NT2/D1 (cell line): ENCODE data around the gene ZNF593.

Source experiments
- DNase-seq: peaks from one replicate; pipeline ENCODE4 v3.0.0-alpha.2; 2011; ENCODE audit warnings: low read depth, low spot score
- H3K27me3 ChIP-seq: 2 replicates; pipeline ENCODE4 v1.6.0; 2011; ENCODE audit warnings: mild to moderate bottlenecking; ENCODE audit not compliant: insufficient read length, insufficient read depth
- H3K36me3 ChIP-seq: 2 replicates; pipeline ENCODE4 v1.6.1; 2011; ENCODE audit warnings: mild to moderate bottlenecking, low read length, mixed read lengths; ENCODE audit not compliant: insufficient read depth, insufficient read length
- H3K4me1 ChIP-seq: 2 replicates; pipeline ENCODE4 v1.5.1; 2011; ENCODE audit not compliant: insufficient read depth, insufficient read length
- H3K4me3 ChIP-seq: 2 replicates; pipeline ENCODE4 v1.5.1; 2011; ENCODE audit warnings: low read depth; ENCODE audit not compliant: insufficient read length
- H3K9ac ChIP-seq: 2 replicates; pipeline ENCODE4 v1.6.0; 2011; ENCODE audit warnings: low read depth; ENCODE audit not compliant: insufficient read length
- H3K9me3 ChIP-seq: 2 replicates; pipeline ENCODE4 v1.5.1; 2011; ENCODE audit warnings: mild to moderate bottlenecking, low read length; ENCODE audit not compliant: insufficient read depth
- SUZ12 ChIP-seq: IDR thresholded peaks from 2 replicates; pipeline ENCODE4 v1.6.1; 2011; ENCODE audit not compliant: insufficient read length, insufficient read depth; ENCODE audit errors: extremely low read depth
- YY1 ChIP-seq: IDR thresholded peaks from 2 replicates; pipeline ENCODE4 v1.6.1; 2011; ENCODE audit not compliant: insufficient read length, insufficient read depth
- ZNF274 ChIP-seq: IDR thresholded peaks from 2 replicates; pipeline ENCODE4 v1.6.1; 2011; ENCODE audit warnings: mild to moderate bottlenecking, low read depth, low read length

ZNF593 gene

GRCh38 chr1:26168410-26169197, 1.1 kb upstream of the ZNF593 start, which contains the start of gene C1orf232:
TSS of gene C1orf232 (minus strand) at chr1:26168963. CDS start at chr1:26168499, 464 bp downstream.
- Histone ChIP-seq H3K4me1 (peaks cover 37% of the 10 kb centered on the region), H3K9ac (peak within 1 kb of the TSS; percentile 95), H3K36me3 (peaks cover 22% of the 10 kb centered on the region), H3K9me3 (no peaks in the 10 kb centered on the region), H3K4me3 (peak within 1 kb of the TSS; percentile 95), H3K27me3 (peaks cover 34% of the 10 kb centered on the region)
- TF ChIP-seq YY1 = no peak
- TF ChIP-seq SUZ12 = no peak
- TF ChIP-seq ZNF274 = no peak
- DNase-seq = no peak

DNA sequence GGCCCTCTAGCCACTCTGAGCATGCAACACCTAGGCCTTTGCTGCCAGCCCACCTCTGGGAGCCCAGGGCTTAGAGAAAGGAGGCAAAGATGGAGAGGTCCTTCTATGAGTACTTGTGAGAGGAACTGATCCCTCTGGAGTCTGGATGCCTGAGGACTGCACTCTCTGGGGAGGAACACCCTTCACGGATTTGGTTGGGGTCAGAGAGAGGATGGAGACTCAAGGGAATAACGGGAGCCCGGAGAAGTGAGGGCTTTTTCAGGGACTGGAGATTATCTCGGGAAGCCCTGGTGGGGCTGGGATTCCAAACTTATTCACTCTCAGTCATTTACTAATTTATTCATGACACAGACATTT, 532 bp upstream of the ZNF593 start:
- Histone ChIP-seq H3K9ac (no peak overlapping the region), H3K4me1 (peaks cover 32% of the 10 kb centered on the region), H3K4me3 (no peak overlapping the region), H3K36me3 (peaks cover 24% of the 10 kb centered on the region), H3K9me3 (no peaks in the 10 kb centered on the region), H3K27me3 (peaks cover 29% of the 10 kb centered on the region)
- TF ChIP-seq ZNF274 (no peak), YY1 (no peak), SUZ12 (no peak)
- DNase-seq = no peak

- Histone ChIP-seq H3K9me3 (no peaks in the 10 kb centered on the region), H3K4me3 (peak overlapping the region; percentile 95), H3K4me1 (peaks cover 32% of the 10 kb centered on the region), H3K36me3 (peaks cover 24% of the 10 kb centered on the region), H3K9ac (peak overlapping the region; percentile 95), H3K27me3 (peaks cover 29% of the 10 kb centered on the region)
- TF ChIP-seq YY1 (no peak), ZNF274 (no peak), SUZ12 (no peak)
- DNase-seq = no peak
Observed at GRCh38 chr1:26170472-26170821, 739 bp downstream of the ZNF593 start.

DNA sequence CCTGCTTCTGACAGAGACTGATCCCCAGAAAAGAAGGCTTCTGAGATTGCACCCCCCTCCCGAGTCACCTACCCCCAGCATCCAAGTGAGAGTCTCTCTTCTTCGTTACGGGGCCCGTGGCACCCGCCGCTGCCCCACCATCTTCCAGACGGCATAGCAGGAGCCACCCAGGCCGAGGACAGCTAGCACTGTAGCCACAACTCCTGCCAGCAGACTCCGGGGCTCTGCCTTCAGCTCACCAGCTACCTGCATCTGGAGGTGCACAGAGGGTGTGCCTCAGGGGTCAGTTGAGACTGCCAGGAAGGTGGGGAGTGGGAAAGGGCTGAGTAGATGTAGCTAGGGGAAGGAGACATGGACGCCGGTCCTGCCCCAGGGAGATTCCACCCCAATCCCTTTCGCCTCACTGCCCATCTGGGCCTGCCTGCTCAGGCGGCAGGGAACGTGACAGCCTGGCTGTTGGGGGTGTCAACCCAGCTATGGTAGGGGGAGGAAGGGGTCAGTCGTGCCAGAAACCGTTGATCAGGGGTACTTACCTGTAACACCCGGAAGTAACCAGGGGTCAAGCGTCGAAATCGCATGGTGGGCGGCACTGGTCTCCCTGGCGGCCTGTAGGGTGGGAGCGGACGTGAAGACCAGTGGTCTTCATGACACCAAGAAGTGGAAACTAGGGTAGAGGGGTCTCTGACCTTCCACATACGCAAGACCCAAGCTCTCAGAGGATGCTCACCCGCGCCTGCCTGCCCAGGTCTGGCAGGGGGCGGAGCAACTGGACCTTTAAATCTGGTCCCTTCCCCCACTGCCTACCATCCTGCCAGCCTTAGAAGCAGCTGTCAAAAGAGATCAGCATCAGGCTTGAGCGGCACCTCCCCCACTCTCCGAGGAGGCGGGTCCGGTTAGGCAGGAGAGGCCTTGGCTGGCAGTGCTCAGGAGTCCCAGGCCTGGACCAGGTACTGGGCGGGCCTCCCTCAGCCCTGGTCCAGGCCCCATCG, 1.7 kb downstream of the ZNF593 start, which contains the start of gene ZNF593OS:
Gene ZNF593OS (minus strand): TSS at position 749 of the 989 bp plus-strand sequence. CDS start 171 bp downstream, at position 578.
- peaks cover 21% of the 10 kb centered on the region for H3K27me3 ChIP-seq
- no peak for DNase-seq
- H3K4me3 ChIP-seq = peak within 1 kb of the TSS; percentile 95
- peaks cover 25% of the 10 kb centered on the region for H3K4me1 ChIP-seq
- no peaks in the 10 kb centered on the region for H3K9me3 ChIP-seq
- peaks cover 24% of the 10 kb centered on the region for H3K36me3 ChIP-seq
- TF ChIP-seq ZNF274 (no peak), YY1 (no peak), SUZ12 (no peak)
- peak within 1 kb of the TSS; percentile 95 for H3K9ac ChIP-seq

DNA sequence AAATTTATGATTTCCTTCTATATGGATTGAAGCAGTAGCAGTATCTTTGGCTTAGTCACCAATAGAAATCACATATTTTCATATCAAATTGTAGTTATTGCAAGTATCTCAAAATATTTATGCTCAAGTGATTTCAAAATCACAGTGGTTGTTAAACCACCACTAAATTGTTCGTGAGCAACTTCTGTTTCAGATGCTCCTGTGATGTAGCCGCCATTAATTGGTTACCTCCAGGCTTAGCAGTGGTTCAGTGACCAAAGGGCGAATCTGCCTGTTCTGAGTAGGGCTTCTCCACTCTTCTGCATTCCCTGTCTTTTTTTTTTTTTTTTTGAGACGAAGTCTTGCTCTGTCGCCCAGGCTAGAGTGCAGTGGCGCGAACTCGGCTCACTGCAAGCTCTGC, 5.6 kb downstream of the ZNF593 start:
- no peak for DNase-seq
- H3K9ac ChIP-seq = no peak overlapping the region
- no peaks in the 10 kb centered on the region for H3K27me3 ChIP-seq
- TF ChIP-seq YY1 (no peak), SUZ12 (no peak), ZNF274 (no peak)
- H3K4me1 ChIP-seq = peaks cover 25% of the 10 kb centered on the region
- no peaks in the 10 kb centered on the region for H3K9me3 ChIP-seq
- H3K36me3 ChIP-seq = peaks cover 42% of the 10 kb centered on the region
- no peak overlapping the region for H3K4me3 ChIP-seq

DNA sequence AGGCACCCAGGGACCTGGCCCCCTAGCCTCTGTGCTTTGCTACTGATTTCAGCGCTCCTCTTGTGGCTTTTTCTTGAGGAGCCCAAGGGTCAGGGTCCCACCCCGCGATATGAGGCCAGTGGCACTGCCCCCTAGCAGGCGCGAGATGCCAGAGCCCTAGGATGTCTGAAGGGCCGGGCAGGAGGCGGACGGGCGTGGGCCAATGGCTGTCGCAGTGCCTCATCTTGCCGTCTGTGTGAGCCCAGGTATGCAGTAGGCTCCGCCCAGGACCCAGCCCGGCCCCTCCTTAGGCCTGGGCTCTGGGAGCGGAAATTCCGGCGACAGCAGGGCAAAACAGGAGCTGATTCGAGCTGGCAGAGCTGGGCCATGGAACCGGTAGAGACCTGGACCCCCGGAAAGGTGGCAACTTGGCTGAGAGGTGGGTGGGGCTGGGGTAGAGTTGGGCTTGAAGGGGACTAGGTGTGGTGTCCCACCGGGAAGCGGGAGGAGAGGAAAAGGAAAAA, 7.5 kb downstream of the ZNF593 start, which contains the start of gene CNKSR1:
Gene CNKSR1 (plus strand): TSS at position 310 of the 503 bp plus-strand sequence. CDS start 57 bp downstream, at position 367.
- TF ChIP-seq YY1 = no peak
- TF ChIP-seq SUZ12 = no peak
- TF ChIP-seq ZNF274 = no peak
- Histone ChIP-seq H3K9ac (peak within 1 kb of the TSS; percentile 79), H3K4me1 (peaks cover 9% of the 10 kb centered on the region), H3K27me3 (no peaks in the 10 kb centered on the region), H3K9me3 (no peaks in the 10 kb centered on the region), H3K4me3 (peak within 1 kb of the TSS; percentile 56), H3K36me3 (peaks cover 38% of the 10 kb centered on the region)
- DNase-seq = peak; percentile 84
